Measurements from ENCODE around the gene SLC6A18.

- TF ChIP-seq POLR2AphosphoS5 (IDR thresholded peaks at IDR 0.05; ENCODE audit: low read depth, low read length) = no peak
- no peak for TF ChIP-seq POLR2A (IDR thresholded peaks at IDR 0.05; ENCODE audit: low read depth, low read length)
- no peak for TF ChIP-seq TAF1 (IDR thresholded peaks at IDR 0.05; ENCODE audit: low read depth, low read length)
- TF ChIP-seq SPI1 (IDR thresholded peaks at IDR 0.05; ENCODE audit: low read depth, low read length) = no peak
- no peak for TF ChIP-seq POU2F2 (IDR thresholded peaks at IDR 0.05; ENCODE audit: low read depth, low read length)
- no peak for TF ChIP-seq PAX5 (IDR thresholded peaks at IDR 0.05; ENCODE audit: insufficient read depth, low read length, severe bottlenecking)
These were observed 17.6 kb upstream of the SLC6A18 start for GRCh38 chr5:1207555-1207954.
